Loucy (cell line): Measurements from ENCODE around the gene CFAP43.

ENCODE experiments used
- H2AFZ ChIP-seq: fragments of 200-600 bp; sonication (generic); 2 replicates; pipeline ENCODE4 v1.6.0; 2016; ENCODE audit warnings: antibody characterized with exemption, mild to moderate bottlenecking, low read length, moderate library complexity
- H3F3A ChIP-seq: fragments of 200-600 bp; 2 replicates; pipeline ENCODE4 v1.6.0; 2016; ENCODE audit warnings: antibody characterized with exemption, low read depth, mild to moderate bottlenecking
- H3K27me3 ChIP-seq: fragments of 200-600 bp; sonication (generic); 2 replicates; pipeline ENCODE4 v1.6.1; 2014; ENCODE audit warnings: low read length, mild to moderate bottlenecking; ENCODE audit not compliant: insufficient read depth, poor library complexity, severe bottlenecking
- H3K36me3 ChIP-seq: fragments of 200-600 bp; sonication (generic); 2 replicates; pipeline ENCODE4 v1.6.1; 2016; ENCODE audit warnings: low read length; ENCODE audit not compliant: insufficient read depth
- H3K4me1 ChIP-seq: fragments of 200-600 bp; sonication (generic); 2 replicates; pipeline ENCODE4 v1.5.1; 2014; ENCODE audit warnings: low read length, mild to moderate bottlenecking; ENCODE audit not compliant: insufficient read depth, poor library complexity, severe bottlenecking
- H3K4me2 ChIP-seq: fragments of 200-600 bp; sonication (generic); 2 replicates; pipeline ENCODE4 v1.6.0; 2014; ENCODE audit warnings: antibody characterized with exemption, low read length, low read depth, mild to moderate bottlenecking; ENCODE audit not compliant: poor library complexity, severe bottlenecking
- H3K4me3 ChIP-seq: fragments of 200-600 bp; sonication (generic); 2 replicates; pipeline ENCODE4 v1.5.1; 2014; ENCODE audit warnings: low read length, mild to moderate bottlenecking, mixed read lengths; ENCODE audit not compliant: poor library complexity, severe bottlenecking
- H3K79me2 ChIP-seq: fragments of 200-600 bp; sonication (generic); 2 replicates; pipeline ENCODE4 v1.6.1; 2014; ENCODE audit warnings: low read length; ENCODE audit not compliant: insufficient read depth
- H3K9ac ChIP-seq: fragments of 200-600 bp; sonication (generic); 2 replicates; pipeline ENCODE4 v1.6.0; 2014; ENCODE audit warnings: mild to moderate bottlenecking, low read depth, low read length, moderate library complexity; ENCODE audit not compliant: poor library complexity, severe bottlenecking
- H3K9me2 ChIP-seq: fragments of 200-600 bp; sonication (generic); replicated peaks from 2 replicates; pipeline ENCODE4 v1.6.1; 2016; ENCODE audit warnings: low read depth, low read length, mixed read lengths
- H3K9me3 ChIP-seq: fragments of 200-600 bp; sonication (generic); 2 replicates; pipeline ENCODE4 v1.6.1; 2014; ENCODE audit warnings: mild to moderate bottlenecking, antibody characterized with exemption, low read length, low read depth; ENCODE audit not compliant: insufficient read depth
- H4K20me1 ChIP-seq: fragments of 200-600 bp; sonication (generic); 2 replicates; pipeline ENCODE4 v1.6.0; 2014; ENCODE audit warnings: antibody characterized with exemption, low read length, mild to moderate bottlenecking; ENCODE audit not compliant: insufficient read depth, poor library complexity, severe bottlenecking
- EZH2phosphoT487 ChIP-seq: fragments of 200-600 bp; IDR thresholded peaks from 2 replicates; pipeline ENCODE4 v1.6.1; 2018; ENCODE audit warnings: antibody characterized with exemption, mild to moderate bottlenecking, moderate library complexity, borderline replicate concordance
- TF ChIP-seq, protein P1 (sequence below): fragments of 200-600 bp; sonication (generic); conservative IDR thresholded peaks from 2 replicates; pipeline ENCODE4 v1.5.1; 2014; ENCODE audit warnings: mild to moderate bottlenecking, antibody characterized with exemption, low read length

Gene CFAP43

DNA sequence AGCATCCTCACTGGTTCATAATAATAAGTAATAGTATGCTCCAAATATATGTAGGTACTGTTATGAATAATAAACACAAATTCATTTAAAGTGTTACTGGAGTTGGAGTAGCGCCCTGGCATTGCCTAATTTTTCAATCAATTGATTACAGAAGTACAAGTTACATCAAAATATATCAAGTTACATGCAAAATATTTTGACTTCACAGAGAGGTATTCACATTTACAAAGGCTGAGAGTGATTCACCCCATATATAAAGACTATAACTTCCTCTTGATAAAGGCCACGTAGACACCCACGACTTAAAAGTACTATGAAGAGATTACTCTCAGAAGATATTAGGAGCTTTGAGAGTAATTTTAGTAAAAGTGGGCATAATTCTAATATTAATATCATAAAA, 132.9 kb downstream of the CFAP43 start:
- H3K9ac ChIP-seq, result no peak overlapping the region
- no peaks in the 10 kb centered on the region for H3F3A ChIP-seq
- H3K4me1 ChIP-seq, result no peaks in the 10 kb centered on the region
- H2AFZ ChIP-seq, result no peak overlapping the region
- peaks cover 12% of the 10 kb centered on the region; the same call in 1 of the 2 replicates for H3K9me3 ChIP-seq
- H3K4me2 ChIP-seq, result no peak overlapping the region
- TF ChIP-seq, protein P1, sequence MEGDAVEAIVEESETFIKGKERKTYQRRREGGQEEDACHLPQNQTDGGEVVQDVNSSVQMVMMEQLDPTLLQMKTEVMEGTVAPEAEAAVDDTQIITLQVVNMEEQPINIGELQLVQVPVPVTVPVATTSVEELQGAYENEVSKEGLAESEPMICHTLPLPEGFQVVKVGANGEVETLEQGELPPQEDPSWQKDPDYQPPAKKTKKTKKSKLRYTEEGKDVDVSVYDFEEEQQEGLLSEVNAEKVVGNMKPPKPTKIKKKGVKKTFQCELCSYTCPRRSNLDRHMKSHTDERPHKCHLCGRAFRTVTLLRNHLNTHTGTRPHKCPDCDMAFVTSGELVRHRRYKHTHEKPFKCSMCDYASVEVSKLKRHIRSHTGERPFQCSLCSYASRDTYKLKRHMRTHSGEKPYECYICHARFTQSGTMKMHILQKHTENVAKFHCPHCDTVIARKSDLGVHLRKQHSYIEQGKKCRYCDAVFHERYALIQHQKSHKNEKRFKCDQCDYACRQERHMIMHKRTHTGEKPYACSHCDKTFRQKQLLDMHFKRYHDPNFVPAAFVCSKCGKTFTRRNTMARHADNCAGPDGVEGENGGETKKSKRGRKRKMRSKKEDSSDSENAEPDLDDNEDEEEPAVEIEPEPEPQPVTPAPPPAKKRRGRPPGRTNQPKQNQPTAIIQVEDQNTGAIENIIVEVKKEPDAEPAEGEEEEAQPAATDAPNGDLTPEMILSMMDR, result no peak
- TF ChIP-seq EZH2phosphoT487, result no peak
- H3K4me3 ChIP-seq, result no peak overlapping the region
- H3K27me3 ChIP-seq, result no peaks in the 10 kb centered on the region
- no peaks in the 10 kb centered on the region for H3K79me2 ChIP-seq
- no peaks in the 10 kb centered on the region for H3K9me2 ChIP-seq
- H3K36me3 ChIP-seq, result no peaks in the 10 kb centered on the region
- H4K20me1 ChIP-seq, result no peaks in the 10 kb centered on the region

DNA sequence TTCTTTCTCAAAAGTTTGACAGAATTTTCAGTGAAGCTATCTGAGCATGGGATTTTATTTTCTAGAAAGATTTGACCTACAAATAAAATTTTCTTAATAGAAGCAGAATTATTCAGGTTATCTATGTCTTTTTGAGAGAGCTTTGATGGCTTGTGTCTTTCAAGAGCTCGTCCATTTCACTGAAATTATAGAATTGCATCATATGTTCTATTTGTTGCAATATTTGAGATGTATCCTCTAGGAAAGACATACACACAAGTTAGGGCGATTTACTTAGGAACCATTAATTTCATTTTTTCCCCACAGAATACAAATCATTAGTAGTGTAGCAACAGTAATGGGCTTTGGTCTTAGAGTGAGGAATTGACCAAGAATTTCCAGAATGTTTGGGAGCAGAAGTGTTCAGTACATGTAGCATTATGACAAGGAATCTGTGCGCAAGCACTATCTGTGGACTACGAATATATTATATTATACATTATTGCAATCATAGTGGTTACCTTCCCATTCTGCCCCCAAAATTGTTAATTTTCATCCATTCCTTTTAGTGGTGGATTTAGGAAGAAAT, 133.7 kb downstream of the CFAP43 start:
- H3K4me1 ChIP-seq, result no peaks in the 10 kb centered on the region
- H3K9me2 ChIP-seq, result no peaks in the 10 kb centered on the region
- no peak for TF ChIP-seq EZH2phosphoT487
- TF ChIP-seq, protein P1, result no peak
- H3K4me2 ChIP-seq, result no peak overlapping the region
- H2AFZ ChIP-seq, result no peak overlapping the region
- H3K27me3 ChIP-seq, result no peaks in the 10 kb centered on the region
- H3K36me3 ChIP-seq, result no peaks in the 10 kb centered on the region
- H3K9ac ChIP-seq, result no peak overlapping the region
- peaks cover 12% of the 10 kb centered on the region; the same call in 1 of the 2 replicates for H3K9me3 ChIP-seq
- H3K4me3 ChIP-seq, result no peak overlapping the region
- no peaks in the 10 kb centered on the region for H4K20me1 ChIP-seq
- H3K79me2 ChIP-seq, result no peaks in the 10 kb centered on the region
- H3F3A ChIP-seq, result no peaks in the 10 kb centered on the region

GRCh38 chr10:104096692-104097091, 135.5 kb downstream of the CFAP43 start:
- no peaks in the 10 kb centered on the region for H3K9me2 ChIP-seq
- H3K4me1 ChIP-seq, result no peaks in the 10 kb centered on the region
- H3K79me2 ChIP-seq, result no peaks in the 10 kb centered on the region
- H3F3A ChIP-seq, result no peaks in the 10 kb centered on the region
- H2AFZ ChIP-seq, result no peak overlapping the region
- no peak overlapping the region for H3K4me3 ChIP-seq
- H3K9ac ChIP-seq, result no peak overlapping the region
- peaks cover 12% of the 10 kb centered on the region; the same call in 1 of the 2 replicates for H3K9me3 ChIP-seq
- H3K4me2 ChIP-seq, result no peak overlapping the region
- no peaks in the 10 kb centered on the region for H3K27me3 ChIP-seq
- TF ChIP-seq EZH2phosphoT487, result no peak
- TF ChIP-seq, protein P1, result no peak
- no peaks in the 10 kb centered on the region for H4K20me1 ChIP-seq
- no peaks in the 10 kb centered on the region for H3K36me3 ChIP-seq
